Caco-2 (cell line): ENCODE data around the gene BACE2. TPM values are rescaled to one million over a fixed set of nuclear protein-coding genes. Genes with fewer than 3 reads are reported as not detected.
A peak's percentile ranks its signal among the peaks of the same experiment; 100 is the strongest.

Experiments
- BruUV-seq: library from RNA; stranded (reverse); fragments of 400-500 nt; replicated peaks from 2 replicates; lab custom pipeline; 2021; lab: Mats Ljungman, UMichigan
- CTCF ChIA-PET: fragments of 300-600 bp; sonication (Branson Sonifier 250); formaldehyde crosslinking; loops from one replicate; lab custom pipeline; 2022; ENCODE audit warnings: antibody characterized with exemption; lab: Charles Lee
- POLR2A ChIA-PET: fragments of 300-600 bp; sonication (Branson Sonifier 250); formaldehyde crosslinking; loops from one replicate; lab custom pipeline; 2022; ENCODE audit warnings: antibody characterized with exemption; lab: Charles Lee
- DNase-seq, 2 experiments: peaks; one replicate each; pipeline versions ENCODE4 v3.0.0 to v3.0.0-alpha.2; 2020 to 2022
- H3K27me3 ChIP-seq: replicated peaks from 2 replicates; pipeline ENCODE4 v1.6.0; 2011; ENCODE audit warnings: low read length; ENCODE audit not compliant: control insufficient read depth, insufficient read depth
- H3K36me3 ChIP-seq: 2 replicates; pipeline ENCODE4 v1.5.1; 2011; ENCODE audit warnings: low read length; ENCODE audit not compliant: control insufficient read depth, insufficient read depth
- H3K4me1 ChIP-seq: fragments of 250-450 bp; sonication (Bioruptor Pico); 2 replicates; pipeline ENCODE4 v1.5.1; 2020; ENCODE audit warnings: mild to moderate bottlenecking
- H3K4me3 ChIP-seq: 2 replicates; pipeline ENCODE4 v1.5.1; 2011; ENCODE audit warnings: low read depth, mild to moderate bottlenecking, control low read depth, low read length
- H3K9me3 ChIP-seq: fragments of 250-450 bp; sonication (Bioruptor Pico); 2 replicates; pipeline ENCODE4 v1.5.1; 2020; ENCODE audit warnings: mild to moderate bottlenecking, moderate library complexity
- H3K27ac Mint-ChIP-seq: one replicate; pipeline ENCODE4 v1.8.0; 2022; ENCODE audit warnings: mixed read lengths; ENCODE audit not compliant: unreplicated experiment
- H3K27me3 Mint-ChIP-seq: one replicate; pipeline ENCODE4 v1.8.0; 2022; ENCODE audit warnings: mixed read lengths; ENCODE audit not compliant: insufficient read depth, unreplicated experiment
- H3K36me3 Mint-ChIP-seq: one replicate; pipeline ENCODE4 v1.8.0; 2022; ENCODE audit warnings: mild to moderate bottlenecking, mixed read lengths; ENCODE audit not compliant: insufficient read depth, unreplicated experiment
- H3K4me1 Mint-ChIP-seq: one replicate; pipeline ENCODE4 v1.8.0; 2022; ENCODE audit warnings: low read depth, mixed read lengths; ENCODE audit not compliant: unreplicated experiment
- H3K4me3 Mint-ChIP-seq: one replicate; pipeline ENCODE4 v1.8.0; 2022; ENCODE audit warnings: mild to moderate bottlenecking, moderate library complexity, mixed read lengths; ENCODE audit not compliant: unreplicated experiment
- H3K9me3 Mint-ChIP-seq: one replicate; pipeline ENCODE4 v1.8.0; 2022; ENCODE audit warnings: mixed read lengths; ENCODE audit not compliant: unreplicated experiment
- CTCF ChIP-seq, 2 experiments: fragments of 200-600 bp in 1 of 2; IDR thresholded peaks; 1 replicate in 1 of 2; 2 replicates in 1 of 2; pipeline versions ENCODE4 v1.5.1 to v1.8.0; 2011 to 2022; ENCODE audit warnings: antibody characterized with exemption in 1 of 2, control low read depth in 1 of 2, inconsistent platforms in 1 of 2, low read depth in 1 of 2, low read length in 1 of 2, mild to moderate bottlenecking in 1 of 2, moderate library complexity in 1 of 2; ENCODE audit not compliant: insufficient read depth in 1 of 2, severe bottlenecking in 1 of 2, unreplicated experiment in 1 of 2
- intact Hi-C: fragments of 100-400 bp; cut with micrococcal nuclease; formaldehyde crosslinking; loops from one replicate; pipeline ENCODE4 v1.10.0; 2022; ENCODE audit not compliant: unreplicated experiment
- total RNA-seq: library from RNA; stranded (reverse); gene quantifications from 2 replicates; pipeline ENCODE4 v1.2.3, GENCODE V29; 2022

Gene BACE2
- total RNA-seq, 1 experiment from 2014 or later: 8.8 TPM

- H3K9me3 Mint-ChIP-seq: no peaks in the 10 kb centered on the region
- peak overlapping the region; percentile 81 for H3K27ac Mint-ChIP-seq
- peak overlapping the region; percentile 74 for H3K4me3 Mint-ChIP-seq
- peaks cover 26% of the 10 kb centered on the region for H3K4me1 Mint-ChIP-seq
- H3K36me3 Mint-ChIP-seq: peaks cover 7% of the 10 kb centered on the region
- Histone ChIP-seq H3K4me1 (peaks cover 43% of the 10 kb centered on the region), H3K4me3 (no peak overlapping the region), H3K36me3 (no peaks in the 10 kb centered on the region), H3K9me3 (no peaks in the 10 kb centered on the region), H3K27me3 (no peaks in the 10 kb centered on the region)
- DNase-seq: no peak
- no peak for TF ChIP-seq CTCF (IDR thresholded peaks at IDR 0.05; ENCODE audit: insufficient read depth in 1 of 2, low read depth in 1 of 2, low read length in 1 of 2, severe bottlenecking in 1 of 2, unreplicated experiment in 1 of 2)
- POLR2A ChIA-PET: no interaction called here
- no peaks in the 10 kb centered on the region for H3K27me3 Mint-ChIP-seq
- CTCF ChIA-PET: no interaction called here
- intact Hi-C loops: no loop called here
- BruUV-seq: no TSS peak
These were observed 149.5 kb downstream of the BACE2 start for GRCh38 chr21:41317458-41317857.

DNA sequence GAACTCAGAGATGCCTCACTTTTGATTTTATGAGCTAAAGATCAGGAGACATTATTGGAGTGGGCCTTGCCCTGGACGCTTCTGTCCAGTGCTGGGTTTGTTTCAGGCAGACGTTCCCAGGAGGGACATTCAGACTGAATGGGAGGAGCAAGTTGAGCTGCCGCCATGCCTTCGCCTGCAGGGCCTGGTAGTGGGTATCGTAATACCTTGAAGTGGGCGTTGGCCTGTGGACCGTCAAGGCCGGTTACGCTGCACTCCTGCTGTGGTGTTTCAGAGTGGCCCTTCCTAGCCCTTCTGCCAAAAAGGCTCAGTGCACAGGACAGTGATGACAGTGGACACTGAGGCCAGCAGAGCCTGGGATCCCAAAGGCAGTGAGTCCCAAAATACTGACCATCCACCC, 150.3 kb downstream of the BACE2 start:
- H3K9me3 ChIP-seq: no peaks in the 10 kb centered on the region
- DNase-seq: no peak
- no peak for TF ChIP-seq CTCF (IDR thresholded peaks at IDR 0.05; ENCODE audit: insufficient read depth in 1 of 2, low read depth in 1 of 2, low read length in 1 of 2, severe bottlenecking in 1 of 2, unreplicated experiment in 1 of 2)
- intact Hi-C loops: no loop called here
- peaks cover 7% of the 10 kb centered on the region for H3K36me3 Mint-ChIP-seq
- ChIA-PET POLR2A (no interaction called here), CTCF (interaction anchor here (0.6 kb wide), 1 partner anchor 58 kb away, joined by 4 read pairs; no protein-coding TSS in a partner anchor)
- BruUV-seq: no TSS peak
- H3K9me3 Mint-ChIP-seq: no peaks in the 10 kb centered on the region
- no peak overlapping the region for H3K4me3 ChIP-seq
- peaks cover 45% of the 10 kb centered on the region for H3K4me1 ChIP-seq
- no peaks in the 10 kb centered on the region for H3K27me3 ChIP-seq
- no peak overlapping the region for H3K4me3 Mint-ChIP-seq
- H3K27ac Mint-ChIP-seq: no peak overlapping the region
- H3K4me1 Mint-ChIP-seq: peaks cover 28% of the 10 kb centered on the region
- no peaks in the 10 kb centered on the region for H3K36me3 ChIP-seq
- H3K27me3 Mint-ChIP-seq: no peaks in the 10 kb centered on the region

DNA sequence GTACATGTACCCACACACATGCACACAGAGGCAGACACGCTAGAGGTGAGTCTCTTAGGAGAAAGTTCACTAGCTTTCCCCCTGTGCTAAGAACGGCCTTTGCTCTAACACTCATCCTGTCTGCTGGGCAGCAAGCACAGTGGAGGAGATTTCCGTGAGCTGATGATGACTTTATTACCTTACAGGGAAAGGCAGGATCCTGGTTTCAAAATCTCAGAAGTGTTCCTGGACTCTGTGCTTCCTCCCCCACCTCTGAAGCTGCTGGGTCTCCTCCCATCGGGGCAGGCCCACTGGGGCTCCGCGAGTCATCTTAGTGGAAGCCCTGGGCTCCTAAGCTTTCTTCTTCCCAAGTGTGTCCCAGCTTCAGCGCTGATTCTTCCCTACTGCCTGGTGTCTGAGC, 151.3 kb downstream of the BACE2 start:
- CTCF ChIA-PET: interaction anchor here (2.0 kb wide), 1 partner anchor 36 kb away, joined by 9 read pairs; no protein-coding TSS in a partner anchor
- no peaks in the 10 kb centered on the region for H3K27me3 ChIP-seq
- no peak overlapping the region for H3K4me3 ChIP-seq
- peaks cover 34% of the 10 kb centered on the region for H3K4me1 Mint-ChIP-seq
- no TSS peak for BruUV-seq
- H3K27ac Mint-ChIP-seq: peak overlapping the region; percentile 71
- no peaks in the 10 kb centered on the region for H3K36me3 ChIP-seq
- H3K36me3 Mint-ChIP-seq: peaks cover 7% of the 10 kb centered on the region
- no peaks in the 10 kb centered on the region for H3K9me3 ChIP-seq
- peaks cover 56% of the 10 kb centered on the region for H3K4me1 ChIP-seq
- no peak for TF ChIP-seq CTCF (IDR thresholded peaks at IDR 0.05; ENCODE audit: insufficient read depth in 1 of 2, low read depth in 1 of 2, low read length in 1 of 2, severe bottlenecking in 1 of 2, unreplicated experiment in 1 of 2)
- H3K9me3 Mint-ChIP-seq: no peaks in the 10 kb centered on the region
- peak; percentile 24 to 68 for DNase-seq
- H3K4me3 Mint-ChIP-seq: no peak overlapping the region
- no peaks in the 10 kb centered on the region for H3K27me3 Mint-ChIP-seq
- POLR2A ChIA-PET: interaction anchor here (0.7 kb wide), 1 partner anchor 142 kb away, joined by 4 read pairs; no protein-coding TSS in a partner anchor
- intact Hi-C loops: no loop called here
